Astrocyte (in vitro differentiated cells and primary cell): ENCODE results near the gene YIPF6. TPM values are rescaled to one million over a fixed set of nuclear protein-coding genes. Genes with fewer than 3 reads are reported as not detected.

Experiments
- DNase-seq: peaks from one replicate; pipeline ENCODE4 v3.0.0-alpha.2; 2010; ENCODE audit warnings: low read depth
- FAIRE-seq: peaks from 2 replicates; lab custom pipeline; 2011; peaks lifted over from hg19 to GRCh38; lab: Jason Lieb, UNC
- H2AFZ ChIP-seq: 2 replicates; pipeline ENCODE4 v1.6.0; 2012; ENCODE audit warnings: low read depth, low read length, inconsistent platforms
- H3K27ac ChIP-seq: 2 replicates; pipeline ENCODE4 v1.5.1; 2011; ENCODE audit warnings: low read depth, low read length, inconsistent platforms
- H3K27me3 ChIP-seq: 2 replicates; pipeline ENCODE4 v1.6.0; 2011; ENCODE audit warnings: low read length, inconsistent platforms; ENCODE audit not compliant: insufficient read depth
- H3K36me3 ChIP-seq: 2 replicates; pipeline ENCODE4 v1.5.1; 2011; ENCODE audit warnings: low read length, inconsistent platforms; ENCODE audit not compliant: insufficient read depth
- H3K4me1 ChIP-seq: 2 replicates; pipeline ENCODE4 v1.5.1; 2011; ENCODE audit warnings: low read length, inconsistent platforms; ENCODE audit not compliant: insufficient read depth
- H3K4me2 ChIP-seq: 2 replicates; pipeline ENCODE4 v1.6.0; 2012; ENCODE audit warnings: low read length, inconsistent platforms
- H3K4me3 ChIP-seq: 2 replicates; pipeline ENCODE4 v1.5.1; 2011; ENCODE audit warnings: low read depth, mild to moderate bottlenecking, low read length, inconsistent platforms; ENCODE audit not compliant: insufficient read depth
- H3K79me2 ChIP-seq: 2 replicates; pipeline ENCODE4 v1.6.0; 2012; ENCODE audit warnings: mild to moderate bottlenecking, low read length, inconsistent platforms; ENCODE audit not compliant: insufficient read depth
- H3K9ac ChIP-seq: 2 replicates; pipeline ENCODE4 v1.6.0; 2012; ENCODE audit warnings: mild to moderate bottlenecking, low read length, inconsistent platforms
- H3K9me3 ChIP-seq: 2 replicates; pipeline ENCODE4 v1.5.1; 2012; ENCODE audit warnings: low read depth, mild to moderate bottlenecking, low read length, inconsistent platforms; ENCODE audit not compliant: insufficient read depth
- H4K20me1 ChIP-seq: 2 replicates; pipeline ENCODE4 v1.6.0; 2012; ENCODE audit warnings: low read length, inconsistent platforms; ENCODE audit not compliant: insufficient read depth
- H3K27ac Mint-ChIP-seq: one replicate; pipeline ENCODE4 v1.8.0; 2021; ENCODE audit warnings: mild to moderate bottlenecking, mixed read lengths; ENCODE audit not compliant: unreplicated experiment
- H3K27me3 Mint-ChIP-seq: one replicate; pipeline ENCODE4 v1.8.0; 2021; ENCODE audit warnings: low read depth, mixed read lengths; ENCODE audit not compliant: unreplicated experiment
- H3K36me3 Mint-ChIP-seq: one replicate; pipeline ENCODE4 v1.8.0; 2021; ENCODE audit warnings: low read depth, mixed read lengths; ENCODE audit not compliant: unreplicated experiment
- H3K4me1 Mint-ChIP-seq: one replicate; pipeline ENCODE4 v1.8.0; 2021; ENCODE audit warnings: low read depth, mixed read lengths; ENCODE audit not compliant: unreplicated experiment
- H3K4me3 Mint-ChIP-seq: one replicate; pipeline ENCODE4 v1.8.0; 2021; ENCODE audit warnings: mild to moderate bottlenecking, moderate library complexity, mixed read lengths; ENCODE audit not compliant: unreplicated experiment
- H3K9me3 Mint-ChIP-seq: one replicate; pipeline ENCODE4 v1.8.0; 2021; ENCODE audit warnings: mild to moderate bottlenecking, mixed read lengths; ENCODE audit not compliant: unreplicated experiment
- EZH2 ChIP-seq: IDR thresholded peaks from 2 replicates; pipeline ENCODE4 v1.6.1; 2012; ENCODE audit warnings: mild to moderate bottlenecking, low read length, inconsistent platforms; ENCODE audit not compliant: insufficient read depth
- total RNA-seq: library from RNA; stranded (reverse); gene quantifications from 2 replicates; pipeline ENCODE4 v1.2.1, GENCODE V29; 2021
- TF ChIP-seq, protein P1 (sequence below): IDR thresholded peaks from 2 replicates; pipeline ENCODE4 v1.5.1; 2011; ENCODE audit warnings: low read depth, mild to moderate bottlenecking, inconsistent platforms, low read length, moderate library complexity; ENCODE audit not compliant: insufficient read depth

Gene YIPF6
- total RNA-seq, 1 donor from 2014 or later: 33.0 TPM

DNA sequence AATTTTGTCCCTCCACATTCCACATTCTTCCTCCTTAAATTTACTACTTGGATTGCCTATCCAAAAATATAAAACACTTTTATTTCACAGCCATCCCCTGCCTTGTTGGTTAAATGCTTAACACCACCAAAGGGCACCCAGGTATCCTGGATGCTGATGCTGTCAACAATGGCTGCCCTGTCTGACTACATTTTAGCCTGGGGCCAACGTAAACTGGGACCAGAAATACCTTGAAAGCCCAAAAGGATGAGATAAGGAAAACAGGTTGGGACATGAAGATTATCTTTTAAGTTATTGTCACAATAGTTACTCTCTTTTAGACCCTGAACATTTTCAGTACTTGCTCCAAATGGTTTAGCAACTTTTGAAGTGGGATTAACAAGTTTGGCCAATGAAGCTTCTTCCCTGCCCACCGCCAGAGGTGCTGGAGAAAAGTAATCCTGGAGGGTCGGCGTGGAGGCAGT is 775 bp upstream of the YIPF6 start:
- peak overlapping the region; percentile 88 for H2AFZ ChIP-seq
- H4K20me1 ChIP-seq: no peaks in the 10 kb centered on the region
- Mint-ChIP-seq H3K27me3 (no peaks in the 10 kb centered on the region), H3K4me3 (peak overlapping the region; percentile 96), H3K36me3 (no peaks in the 10 kb centered on the region), H3K9me3 (no peaks in the 10 kb centered on the region), H3K4me1 (no peaks in the 10 kb centered on the region), H3K27ac (peak overlapping the region; percentile 96)
- peaks cover 3% of the 10 kb centered on the region for H3K4me1 ChIP-seq
- H3K79me2 ChIP-seq: peaks cover 45% of the 10 kb centered on the region
- no peak for DNase-seq
- H3K9ac ChIP-seq: peak overlapping the region; percentile 99
- TF ChIP-seq, protein P1, sequence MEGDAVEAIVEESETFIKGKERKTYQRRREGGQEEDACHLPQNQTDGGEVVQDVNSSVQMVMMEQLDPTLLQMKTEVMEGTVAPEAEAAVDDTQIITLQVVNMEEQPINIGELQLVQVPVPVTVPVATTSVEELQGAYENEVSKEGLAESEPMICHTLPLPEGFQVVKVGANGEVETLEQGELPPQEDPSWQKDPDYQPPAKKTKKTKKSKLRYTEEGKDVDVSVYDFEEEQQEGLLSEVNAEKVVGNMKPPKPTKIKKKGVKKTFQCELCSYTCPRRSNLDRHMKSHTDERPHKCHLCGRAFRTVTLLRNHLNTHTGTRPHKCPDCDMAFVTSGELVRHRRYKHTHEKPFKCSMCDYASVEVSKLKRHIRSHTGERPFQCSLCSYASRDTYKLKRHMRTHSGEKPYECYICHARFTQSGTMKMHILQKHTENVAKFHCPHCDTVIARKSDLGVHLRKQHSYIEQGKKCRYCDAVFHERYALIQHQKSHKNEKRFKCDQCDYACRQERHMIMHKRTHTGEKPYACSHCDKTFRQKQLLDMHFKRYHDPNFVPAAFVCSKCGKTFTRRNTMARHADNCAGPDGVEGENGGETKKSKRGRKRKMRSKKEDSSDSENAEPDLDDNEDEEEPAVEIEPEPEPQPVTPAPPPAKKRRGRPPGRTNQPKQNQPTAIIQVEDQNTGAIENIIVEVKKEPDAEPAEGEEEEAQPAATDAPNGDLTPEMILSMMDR: no peak
- no peak for TF ChIP-seq EZH2
- H3K36me3 ChIP-seq: peaks cover 4% of the 10 kb centered on the region
- FAIRE-seq: peak; percentile 90
- peak overlapping the region; percentile 98 for H3K27ac ChIP-seq
- H3K9me3 ChIP-seq: no peaks in the 10 kb centered on the region
- peak overlapping the region; percentile 92 for H3K4me3 ChIP-seq
- H3K4me2 ChIP-seq: peak overlapping the region; percentile 93
- H3K27me3 ChIP-seq: no peaks in the 10 kb centered on the region

DNA sequence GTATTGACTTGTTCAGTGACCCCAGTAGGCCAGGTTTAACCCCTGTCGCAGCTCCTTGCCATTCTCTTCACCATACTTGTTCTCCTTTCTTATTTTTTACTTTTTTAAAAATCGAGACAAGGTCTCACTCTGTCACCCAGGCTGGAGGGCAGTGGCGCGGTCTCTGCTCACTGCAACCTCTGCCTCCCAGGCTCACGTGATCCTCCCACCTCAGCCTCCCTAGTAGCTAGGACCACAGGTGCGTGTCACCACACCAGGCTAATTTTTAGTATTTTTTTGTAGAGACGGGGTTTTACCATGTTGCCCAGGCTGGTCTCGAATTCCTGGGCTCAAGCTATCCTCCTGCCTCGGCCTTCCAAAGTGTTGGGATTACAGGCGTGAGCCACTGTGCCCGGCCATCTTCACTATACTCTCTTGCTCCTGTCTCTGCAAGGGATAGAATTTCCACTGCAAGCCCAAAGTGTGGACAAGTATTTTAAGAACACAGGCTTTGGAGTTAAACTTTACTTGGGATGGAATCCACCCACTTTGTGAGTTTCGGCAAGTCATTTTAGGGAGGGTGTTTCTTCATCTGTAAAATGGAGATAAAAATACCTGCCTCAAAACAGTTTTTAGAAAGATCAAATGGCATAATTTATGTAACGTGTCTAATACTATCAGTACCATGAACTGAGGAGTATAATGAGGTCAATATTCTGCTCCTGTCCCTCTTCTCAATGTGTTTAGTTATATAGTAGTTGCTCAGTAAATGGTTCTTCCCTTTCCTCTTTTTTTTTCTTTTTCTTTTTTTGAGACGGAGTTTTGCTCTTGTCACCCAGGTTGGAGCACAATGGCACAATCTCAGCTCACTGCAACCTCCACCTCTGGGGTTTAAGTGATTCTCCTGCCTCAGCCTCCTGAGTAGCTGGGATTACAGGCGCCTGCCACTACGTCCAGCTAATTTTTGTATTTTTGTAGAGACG is 973 bp downstream of the YIPF6 start:
- Histone ChIP-seq H3K36me3 (peaks cover 4% of the 10 kb centered on the region), H3K4me1 (peaks cover 9% of the 10 kb centered on the region), H3K9me3 (no peaks in the 10 kb centered on the region), H3K27me3 (no peaks in the 10 kb centered on the region), H4K20me1 (peaks cover 16% of the 10 kb centered on the region), H3K79me2 (peaks cover 60% of the 10 kb centered on the region), H3K4me2 (peak overlapping the region; percentile 93), H3K4me3 (peak overlapping the region; percentile 92), H3K9ac (peak overlapping the region; percentile 99), H2AFZ (peak overlapping the region; percentile 88), H3K27ac (peak overlapping the region; percentile 98)
- peak overlapping the region; percentile 96 for H3K4me3 Mint-ChIP-seq
- H3K9me3 Mint-ChIP-seq: no peaks in the 10 kb centered on the region
- peak overlapping the region; percentile 96 for H3K27ac Mint-ChIP-seq
- peaks cover 4% of the 10 kb centered on the region for H3K4me1 Mint-ChIP-seq
- TF ChIP-seq, protein P1: no peak
- TF ChIP-seq EZH2: no peak
- H3K36me3 Mint-ChIP-seq: no peaks in the 10 kb centered on the region
- peak; percentile 67 for FAIRE-seq
- H3K27me3 Mint-ChIP-seq: no peaks in the 10 kb centered on the region
- DNase-seq: no peak
